Activated gamma-delta T cell treated with Interleukin-2 at 50 U/mL for 16 hours (primary cell): Measurements from ENCODE around the gene GATD1.
"Not testable (repeated sequence)": the region's sequence is repeated elsewhere in the genome, so short reads cannot be mapped to it uniquely, and the experiment has no call there.

ENCODE experiments used
- DNase-seq: peaks from one replicate; pipeline ENCODE4 v3.0.0-alpha.2; 2020

The GATD1 gene

GRCh38 chr11:761526-762108 lies 15.7 kb downstream of the GATD1 start:
- no peak for DNase-seq

DNA sequence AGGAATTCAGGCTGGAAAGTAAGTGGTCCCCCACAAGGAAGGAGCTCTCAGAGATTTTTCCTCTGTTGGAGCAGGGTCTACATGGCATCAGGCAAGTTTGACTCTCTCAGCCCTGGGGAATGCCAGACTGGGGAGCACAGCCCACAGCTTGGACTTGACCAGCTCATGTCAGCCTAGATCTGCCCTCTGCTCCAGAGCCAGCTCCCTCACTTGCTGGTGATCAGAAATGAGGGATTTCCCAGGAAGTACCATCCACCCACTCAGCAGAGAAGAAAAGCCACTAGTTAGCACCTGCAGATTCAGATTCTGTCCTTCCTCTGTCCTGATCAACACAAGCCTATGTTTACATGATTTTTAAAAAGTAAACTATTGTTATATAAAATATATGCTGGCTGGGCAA lies 17.1 kb downstream of the GATD1 start:
- no peak for DNase-seq

DNA sequence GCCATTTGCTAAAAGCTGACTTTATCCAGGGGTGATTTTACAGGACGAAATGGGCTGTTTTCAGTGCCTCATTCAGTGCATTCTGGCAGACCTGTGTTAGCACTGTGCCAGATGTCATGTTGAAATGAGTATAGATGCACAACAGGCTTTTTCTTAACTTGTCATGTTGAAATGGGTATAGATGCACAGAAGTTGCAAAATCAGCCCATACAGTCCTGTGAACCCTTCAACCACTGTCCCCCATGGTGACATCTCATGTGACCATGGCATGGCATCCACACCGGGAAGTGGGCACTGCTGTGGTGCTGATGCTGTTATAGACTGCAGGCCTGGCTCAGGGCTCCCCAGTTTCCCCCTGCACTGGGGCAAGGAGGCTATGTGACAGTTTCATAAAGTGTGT lies 27.6 kb downstream of the GATD1 start:
- no peak for DNase-seq

DNA sequence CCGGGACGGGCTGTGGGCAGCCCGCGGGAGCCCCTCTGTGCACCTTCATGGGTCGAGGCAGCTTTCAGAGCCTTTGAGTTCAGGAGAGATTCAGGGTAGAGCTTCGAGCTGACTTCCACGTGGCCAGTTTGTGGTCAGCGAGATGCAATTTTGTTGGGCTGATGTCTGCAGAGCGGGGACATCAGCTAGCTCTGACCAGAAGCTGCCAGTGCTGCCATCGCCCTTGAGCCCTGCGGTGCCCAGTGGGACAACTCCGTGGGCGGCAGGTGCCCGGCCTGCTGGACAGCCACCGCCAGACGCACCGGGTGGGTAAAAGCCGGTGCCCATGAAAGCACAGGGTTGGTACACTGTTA lies 29.3 kb downstream of the GATD1 start:
- DNase-seq, result no peak

DNA sequence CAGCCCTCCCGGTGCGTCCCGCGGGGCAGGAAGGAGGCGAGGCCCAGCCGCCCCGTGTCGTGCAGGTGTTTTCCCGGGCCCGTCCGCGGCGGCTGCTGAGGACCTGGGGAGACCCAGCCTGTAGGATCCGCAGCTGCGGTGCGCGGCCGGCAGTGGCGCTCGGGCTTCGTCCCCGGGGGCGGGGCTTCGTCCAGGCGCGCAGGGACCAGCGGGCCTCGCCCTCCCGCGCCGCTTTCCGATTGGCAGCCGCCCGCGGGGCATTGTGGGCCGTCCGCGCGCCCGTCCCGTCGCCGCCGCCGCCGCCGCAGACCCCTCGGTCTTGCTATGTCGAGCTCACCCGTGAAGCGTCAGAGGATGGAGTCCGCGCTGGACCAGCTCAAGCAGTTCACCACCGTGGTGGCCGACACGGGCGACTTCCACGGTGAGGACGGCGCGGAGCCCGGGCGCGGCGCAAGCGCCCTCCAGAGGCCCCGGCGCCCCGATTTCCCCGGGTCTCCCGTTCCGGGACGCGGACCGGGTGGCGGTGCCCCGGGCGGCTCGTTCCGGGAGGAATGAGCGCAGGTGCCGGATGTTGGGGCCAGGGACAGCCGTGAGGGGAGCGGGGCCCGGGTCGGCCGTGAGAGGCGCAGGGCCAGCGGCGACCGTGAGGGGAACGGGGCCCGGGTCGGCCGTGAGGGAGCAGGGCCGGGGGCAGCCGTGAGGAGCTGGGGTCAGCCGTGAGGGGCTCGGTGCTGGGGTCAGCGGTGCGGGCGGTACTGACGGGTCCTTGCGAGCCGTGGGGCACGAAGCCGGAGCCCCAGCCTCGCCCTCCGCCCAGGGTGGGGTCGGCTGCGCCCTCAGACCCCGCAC lies 29.9 kb downstream of the GATD1 start, which contains the start of gene TALDO1:
TALDO1 (plus strand) TSS at position 307 of the 849 bp plus-strand sequence; CDS start at position 325, 18 bp downstream.
- peak; percentile 77 for DNase-seq

DNA sequence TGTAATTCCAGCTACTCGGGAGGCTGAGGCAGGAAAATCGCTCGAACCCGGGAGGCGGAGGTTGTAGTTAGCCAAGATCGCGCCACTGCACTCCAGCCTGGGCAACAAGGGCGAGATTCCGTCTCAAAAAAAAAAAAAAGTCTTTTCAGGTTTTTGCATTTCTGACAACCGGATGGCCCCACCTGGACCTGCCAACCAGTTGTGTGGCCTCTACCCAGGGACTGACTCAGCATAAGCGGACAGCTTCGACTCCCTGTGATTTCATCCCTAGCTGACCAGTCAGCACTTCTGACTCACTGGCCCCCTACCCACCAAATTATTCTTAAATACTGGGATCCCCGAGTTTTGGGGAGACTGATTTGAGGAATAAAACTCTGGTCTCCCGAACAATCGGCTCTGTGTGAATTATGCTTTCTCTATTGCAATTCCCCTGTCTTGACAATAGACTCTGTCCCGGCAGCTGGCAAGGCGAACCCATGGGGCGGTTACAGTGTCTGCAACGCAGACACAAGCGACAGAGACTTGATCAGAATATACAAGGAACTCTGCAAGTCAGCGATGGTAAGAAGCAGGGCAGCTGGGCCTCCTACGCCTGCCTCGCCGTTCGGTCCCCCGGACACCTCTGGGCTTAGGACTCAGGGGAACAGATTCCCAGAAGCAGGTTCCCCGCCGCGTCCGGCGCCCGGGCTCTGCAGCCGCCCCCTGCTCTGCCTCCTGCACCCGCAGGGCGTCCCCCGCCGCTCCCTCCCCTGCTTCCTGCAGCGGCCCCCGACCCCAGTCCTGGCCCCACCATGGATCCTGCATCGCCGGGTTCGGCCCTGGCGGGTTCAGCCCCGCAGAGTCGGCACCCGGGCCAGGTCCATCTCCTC lies 30.8 kb downstream of the GATD1 start:
- DNase-seq, result no peak

DNA sequence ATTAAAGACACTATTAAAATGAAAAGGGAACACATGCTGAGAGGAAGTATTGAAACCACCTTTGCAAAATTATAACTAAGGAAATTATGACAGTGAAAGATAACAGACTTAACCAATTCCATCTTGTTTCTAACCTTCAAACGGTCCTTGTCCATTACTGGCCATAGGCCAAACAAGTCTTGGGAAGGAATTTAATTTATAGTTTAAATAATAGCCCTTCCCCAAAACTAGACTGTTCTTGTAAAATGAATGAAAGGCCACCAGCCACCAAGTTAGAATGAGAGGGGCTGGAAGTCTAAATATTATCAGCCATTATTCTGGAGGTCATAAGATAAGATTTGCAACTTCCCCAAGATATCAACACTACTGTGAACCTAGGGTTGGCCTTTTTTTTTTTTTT lies 31.9 kb downstream of the GATD1 start:
- DNase-seq, result no peak

DNA sequence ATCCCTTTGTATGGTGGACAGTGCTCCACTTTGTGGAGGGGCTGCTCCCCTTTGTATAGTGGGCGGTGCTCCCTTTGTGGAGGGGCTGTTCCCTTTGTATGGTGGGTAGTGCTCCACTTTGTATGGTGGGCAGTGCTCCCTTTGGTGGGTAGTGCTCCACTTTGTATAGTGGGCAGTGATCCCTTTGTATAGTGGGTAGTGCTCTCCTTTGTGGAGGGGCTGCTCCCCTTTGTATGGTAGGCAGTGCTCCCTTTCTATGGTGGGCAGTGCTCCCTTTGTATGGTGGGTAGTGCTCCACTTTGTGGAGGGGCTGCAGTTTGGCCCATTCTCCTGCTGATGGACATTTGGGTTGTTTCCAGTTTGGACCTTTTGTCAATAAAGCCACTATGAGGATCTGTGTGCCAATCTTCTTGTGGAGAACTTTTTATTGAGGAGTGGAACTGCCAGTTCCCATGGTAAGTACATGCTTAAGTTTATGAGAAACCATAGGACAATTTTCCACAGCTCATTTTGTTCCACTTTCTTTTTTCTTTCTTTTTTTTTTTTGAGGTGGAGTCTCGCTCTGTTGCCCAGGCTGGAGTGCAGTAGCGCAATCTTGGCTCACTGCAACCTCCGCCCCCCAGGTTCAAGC lies 34.6 kb downstream of the GATD1 start:
- no peak for DNase-seq

DNA sequence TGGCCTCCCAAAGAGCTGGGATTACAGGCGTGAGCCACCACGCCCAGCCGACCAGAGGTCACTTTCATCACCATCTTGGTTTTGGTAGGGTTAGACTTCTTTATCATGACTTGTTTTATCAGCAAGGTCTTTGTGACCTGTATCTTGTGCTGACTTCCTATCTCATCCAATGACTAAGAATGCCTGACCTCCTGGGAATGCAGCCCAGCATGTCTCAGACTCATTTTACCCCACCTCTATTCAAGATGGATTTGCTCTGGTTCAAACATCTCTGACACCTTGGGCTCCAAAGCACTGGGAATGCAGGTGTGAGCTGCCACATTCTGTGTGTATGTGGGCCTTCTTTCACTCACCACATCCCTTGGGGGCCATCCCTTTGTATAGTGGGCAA lies 35.1 kb downstream of the GATD1 start:
- no peak for DNase-seq

GRCh38 chr11:737899-738298 lies 39.4 kb downstream of the GATD1 start:
- not testable (repeated sequence) for DNase-seq

DNA sequence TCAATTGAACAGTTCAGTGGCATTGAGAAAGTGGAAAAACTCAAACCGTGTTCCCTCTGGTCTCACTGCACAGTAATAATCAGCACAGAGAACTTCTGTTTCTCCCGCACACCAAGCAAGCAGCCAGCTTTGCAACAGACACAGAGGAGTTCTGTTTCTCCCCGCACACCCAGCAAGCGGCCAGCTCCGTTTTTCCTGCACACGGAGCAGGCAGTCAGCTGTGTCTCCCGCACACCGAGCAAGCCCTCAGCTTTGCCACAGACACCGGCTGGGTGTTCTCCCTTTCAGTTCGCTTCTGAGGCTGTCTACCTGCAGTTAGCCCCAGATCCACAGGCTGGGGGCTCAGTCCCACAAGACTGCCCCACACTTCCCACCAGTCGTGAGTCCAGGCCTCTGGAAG lies 39.9 kb downstream of the GATD1 start:
- no peak for DNase-seq

- not testable (repeated sequence) for DNase-seq
Measured at GRCh38 chr11:734541-734940, 42.7 kb downstream of the GATD1 start.

GRCh38 chr11:733072-733471 lies 44.2 kb downstream of the GATD1 start:
- DNase-seq, result no peak

DNA sequence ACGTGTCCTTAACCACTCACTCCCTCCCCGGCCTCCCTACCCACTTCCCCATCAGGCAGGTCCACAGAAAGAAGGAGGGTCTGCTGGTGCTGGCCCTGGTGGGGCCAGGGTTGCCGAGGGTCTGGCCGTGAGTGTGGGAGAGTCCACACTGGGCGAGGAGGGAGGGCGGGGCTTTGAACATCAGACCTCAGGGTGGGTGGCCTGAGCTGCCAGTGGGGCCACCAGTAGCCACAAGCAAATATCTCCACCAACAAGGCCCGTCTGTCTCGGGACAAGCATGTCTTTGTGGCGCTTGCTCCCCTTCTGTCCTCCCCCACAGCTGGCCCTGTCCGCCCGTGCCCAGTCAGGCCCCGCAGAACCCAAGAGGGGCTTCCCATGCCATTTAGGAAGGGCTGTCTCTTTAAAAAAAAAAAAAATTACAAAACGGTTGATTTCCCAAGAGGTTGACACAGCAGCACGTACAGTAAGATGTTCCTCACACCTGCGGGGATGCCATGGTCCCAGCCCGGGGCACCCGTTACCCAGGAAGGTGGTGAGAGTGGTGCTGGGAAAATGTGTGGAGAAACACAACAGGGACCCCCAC lies 47.7 kb downstream of the GATD1 start:
- DNase-seq, result no peak

- DNase-seq, result no peak
Measured at GRCh38 chr11:728901-729491, 48.3 kb downstream of the GATD1 start.

- DNase-seq, result peak; percentile 77
Measured at GRCh38 chr11:727859-728748, 49.2 kb downstream of the GATD1 start.

DNA sequence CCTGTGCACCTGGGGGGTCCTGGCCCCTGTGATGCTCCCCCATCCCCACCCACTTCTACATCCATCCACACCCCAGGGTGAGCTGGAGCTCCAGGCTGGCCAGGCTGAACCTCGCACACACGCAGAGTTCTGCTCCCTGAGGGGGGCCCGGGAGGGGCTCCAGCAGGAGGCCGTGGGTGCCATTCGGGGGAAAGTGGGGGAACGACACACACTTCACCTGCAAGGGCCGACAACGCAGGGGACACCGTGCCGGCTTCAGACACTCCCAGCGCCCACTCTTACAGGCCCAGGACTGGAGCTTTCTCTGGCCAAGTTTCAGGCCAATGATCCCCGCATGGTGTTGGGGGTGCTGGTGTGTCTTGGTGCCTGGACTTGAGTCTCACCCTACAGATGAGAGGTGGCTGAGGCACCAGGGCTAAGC lies 50.0 kb downstream of the GATD1 start:
- DNase-seq, result no peak

GRCh38 chr11:726278-727220 lies 50.7 kb downstream of the GATD1 start:
- peak; percentile 54 for DNase-seq

DNA sequence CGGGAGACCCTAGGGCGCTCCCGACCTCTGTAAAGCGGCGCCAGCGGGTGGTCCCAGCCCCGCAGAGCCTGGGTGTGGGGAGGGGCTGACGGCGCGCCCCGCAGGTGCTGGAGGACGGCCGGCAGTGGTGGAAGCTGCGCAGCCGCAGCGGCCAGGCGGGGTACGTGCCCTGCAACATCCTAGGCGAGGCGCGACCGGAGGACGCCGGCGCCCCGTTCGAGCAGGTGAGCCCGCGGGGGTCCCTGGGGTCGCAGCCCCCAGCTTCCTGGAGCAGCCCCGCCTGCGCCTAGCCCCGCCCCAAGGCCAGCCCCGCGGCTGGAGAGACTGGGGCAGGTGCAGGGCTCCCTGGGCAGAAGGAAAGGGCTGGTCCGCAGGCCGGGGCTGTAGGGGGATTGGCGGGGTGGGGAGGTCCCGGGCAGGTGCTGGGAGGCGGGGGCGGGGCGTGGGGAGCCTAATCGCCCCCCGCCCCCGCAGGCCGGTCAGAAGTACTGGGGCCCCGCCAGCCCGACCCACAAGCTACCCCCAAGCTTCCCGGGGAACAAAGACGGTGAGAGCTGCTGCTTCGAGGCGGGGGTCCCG lies 51.6 kb downstream of the GATD1 start:
- peak; percentile 8 for DNase-seq
